ENCODE measurements around the gene POLDIP2.

The POLDIP2 gene

DNA sequence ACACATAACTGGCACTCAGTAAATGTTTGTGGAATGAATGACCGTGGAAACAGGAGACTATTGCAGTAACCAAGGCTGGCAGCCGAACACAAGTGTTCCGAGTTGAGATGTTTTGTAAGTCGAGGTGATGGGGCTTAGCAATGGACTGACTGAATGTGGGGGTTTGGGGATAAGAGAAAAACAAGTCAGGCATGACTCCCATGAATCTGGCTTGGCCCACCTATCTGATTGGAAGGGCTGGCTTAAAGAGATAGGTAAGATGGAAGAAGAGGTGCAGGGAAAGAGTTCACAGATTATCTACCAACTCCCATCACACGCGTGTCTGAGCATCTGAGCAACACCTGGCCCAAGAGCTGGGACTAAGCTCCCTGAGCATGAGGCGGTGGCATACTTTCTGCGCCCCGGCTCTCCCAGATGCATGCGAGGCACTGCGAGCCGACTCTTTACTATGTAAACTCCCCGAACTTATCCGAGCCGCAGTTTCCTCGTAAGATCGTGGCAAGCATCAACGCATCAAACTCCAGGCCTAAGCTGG is 22.6 kb downstream of the POLDIP2 start:
- in situ Hi-C loops (cut with HindIII; ENCODE audit: low sequenced_read_pairs): no loop called here
- TF ChIP-seq CTCF (IDR thresholded peaks at IDR 0.05; ENCODE audit: low read depth, low read length): no peak
- peak overlapping the region; percentile 70 for H3K4me3 ChIP-seq (ENCODE audit: low read depth, low read length)
- no peak for DNase-seq (ENCODE audit: low read depth, low spot score)

- peak overlapping the region; percentile 70 for H3K4me3 ChIP-seq (ENCODE audit: low read depth, low read length)
- TF ChIP-seq CTCF (IDR thresholded peaks at IDR 0.05; ENCODE audit: low read depth, low read length): no peak
Observed at GRCh38 chr17:28334171-28334570, 23.2 kb downstream of the POLDIP2 start.

DNA sequence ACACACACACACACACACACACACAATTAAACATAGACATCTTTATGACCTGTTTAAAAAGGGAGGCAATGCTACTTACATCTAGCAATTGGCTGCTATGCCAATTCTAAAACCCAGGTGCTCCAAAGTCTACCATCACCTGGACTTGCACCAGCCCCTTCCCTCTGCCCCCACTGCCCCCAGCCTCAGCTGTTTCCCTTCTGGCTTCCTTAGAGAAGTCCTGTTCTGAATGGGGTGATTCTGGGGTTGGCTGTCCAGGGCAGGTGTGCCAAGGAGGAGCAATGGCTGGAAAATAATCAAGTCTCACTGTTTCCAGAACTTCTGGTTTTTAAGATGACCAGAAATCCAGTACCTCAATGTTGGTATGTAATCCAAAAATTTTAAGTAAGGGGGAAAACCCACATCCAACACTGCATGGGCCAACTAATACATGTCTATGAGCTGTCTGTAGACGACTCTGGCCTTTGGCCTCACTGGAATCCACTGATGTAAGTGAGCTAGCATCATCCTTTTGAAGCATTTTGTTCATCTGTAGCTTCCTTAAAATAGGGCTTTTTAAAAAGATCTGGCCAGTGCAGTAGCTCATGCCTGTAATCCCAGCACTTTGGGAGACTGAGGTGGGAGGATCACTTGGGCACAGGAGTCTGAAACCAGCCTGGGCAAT is 24.1 kb downstream of the POLDIP2 start:
- TF ChIP-seq CTCF (IDR thresholded peaks at IDR 0.05; ENCODE audit: low read depth, low read length): no peak
- no peak for DNase-seq (ENCODE audit: low read depth, low spot score)
- no peak overlapping the region for H3K4me3 ChIP-seq (ENCODE audit: low read depth, low read length)
- in situ Hi-C loops (cut with HindIII; ENCODE audit: low sequenced_read_pairs): no loop called here

More at GRCh38 chr17:28334171-28334570, 23.2 kb downstream of the POLDIP2 start:
- in situ Hi-C loops (cut with HindIII; ENCODE audit: low sequenced_read_pairs): no loop called here
- no peak for DNase-seq (ENCODE audit: low read depth, low spot score)

- TF ChIP-seq CTCF (IDR thresholded peaks at IDR 0.05; ENCODE audit: low read depth, low read length): no peak
- in situ Hi-C loops (cut with HindIII; ENCODE audit: low sequenced_read_pairs): no loop called here
- DNase-seq (ENCODE audit: low read depth, low spot score): no peak
- no peak overlapping the region for H3K4me3 ChIP-seq (ENCODE audit: low read depth, low read length)
Observed at GRCh38 chr17:28331891-28332420, 25.4 kb downstream of the POLDIP2 start.

GRCh38 chr17:28330671-28331070 is 26.7 kb downstream of the POLDIP2 start:
- no peak overlapping the region for H3K4me3 ChIP-seq (ENCODE audit: low read depth, low read length)
- no peak for TF ChIP-seq CTCF (IDR thresholded peaks at IDR 0.05; ENCODE audit: low read depth, low read length)
- no peak for DNase-seq (ENCODE audit: low read depth, low spot score)
- in situ Hi-C loops (cut with HindIII; ENCODE audit: low sequenced_read_pairs): no loop called here

DNA sequence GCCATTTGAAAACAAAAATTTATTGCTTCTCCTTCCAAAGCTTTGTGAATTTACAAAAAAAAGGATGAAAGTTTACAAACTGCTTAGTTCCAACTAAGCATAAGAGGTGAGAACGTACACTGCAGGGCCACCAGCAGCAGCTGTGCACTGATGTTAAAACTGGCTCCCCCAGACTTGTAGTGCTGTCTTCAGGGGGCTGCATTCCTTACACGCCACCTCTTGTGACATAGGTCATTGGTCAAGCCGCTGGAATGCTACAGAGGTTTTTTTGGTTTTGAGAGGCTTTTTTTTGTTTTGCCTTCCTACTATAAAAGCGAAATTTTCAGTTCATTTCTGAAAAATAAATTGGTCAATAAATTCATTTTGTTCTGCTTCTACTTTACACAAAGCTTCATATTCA is 29.0 kb downstream of the POLDIP2 start:
- in situ Hi-C loops (cut with HindIII; ENCODE audit: low sequenced_read_pairs): no loop called here
- DNase-seq (ENCODE audit: low read depth, low spot score): peak; percentile 13

More for the DNA sequence above, 29.0 kb downstream of the POLDIP2 start:
- no peak overlapping the region for H3K4me3 ChIP-seq (ENCODE audit: low read depth, low read length)
- no peak for TF ChIP-seq CTCF (IDR thresholded peaks at IDR 0.05; ENCODE audit: low read depth, low read length)
